H9 (cell line): Measurements from ENCODE around the gene CHPF2. TPM values are rescaled to one million over a fixed set of nuclear protein-coding genes. Genes with fewer than 3 reads are reported as not detected.

Source experiments
- DNase-seq: peaks from one replicate; pipeline ENCODE4 v3.0.0-alpha.2; 2017
- H2AFZ ChIP-seq: one replicate; pipeline ENCODE4 v1.6.1; 2013; ENCODE audit warnings: mild to moderate bottlenecking, low read length, control low read depth, moderate library complexity
- H2AK5ac ChIP-seq: 2 replicates; pipeline ENCODE4 v1.6.1; 2013; ENCODE audit warnings: low read length, control low read depth, mixed read lengths; ENCODE audit not compliant: insufficient read length
- H2BK120ac ChIP-seq: one replicate; pipeline ENCODE4 v1.6.1; 2013; ENCODE audit warnings: low read depth, mild to moderate bottlenecking, low read length, control low read depth, inconsistent platforms; ENCODE audit not compliant: poor library complexity, severe bottlenecking
- H2BK12ac ChIP-seq: 2 replicates; pipeline ENCODE4 v1.6.1; 2013; ENCODE audit warnings: low read length, control low read depth, mixed read lengths, low read depth; ENCODE audit not compliant: insufficient read length
- H2BK15ac ChIP-seq: 2 replicates; pipeline ENCODE4 v1.6.1; 2013; ENCODE audit warnings: low read depth, low read length, control low read depth
- H2BK20ac ChIP-seq: one replicate; pipeline ENCODE4 v1.6.1; 2013; ENCODE audit warnings: low read depth, mild to moderate bottlenecking, low read length, control low read depth, inconsistent platforms; ENCODE audit not compliant: poor library complexity, severe bottlenecking
- H2BK5ac ChIP-seq: 2 replicates; pipeline ENCODE4 v1.6.1; 2013; ENCODE audit warnings: low read length, control low read depth, mixed read lengths; ENCODE audit not compliant: insufficient read length
- H3K14ac ChIP-seq: 2 replicates; pipeline ENCODE4 v1.6.1; 2013; ENCODE audit warnings: low read length, control low read depth; ENCODE audit not compliant: insufficient read depth
- H3K18ac ChIP-seq: 2 replicates; pipeline ENCODE4 v1.6.1; 2013; ENCODE audit warnings: low read depth, mild to moderate bottlenecking, mixed read lengths, low read length, control low read depth; ENCODE audit not compliant: insufficient read length
- H3K23ac ChIP-seq: 2 replicates; pipeline ENCODE4 v1.6.1; 2013; ENCODE audit warnings: low read length, control low read depth, mixed read lengths, low read depth; ENCODE audit not compliant: insufficient read length
- H3K23me2 ChIP-seq: 2 replicates; pipeline ENCODE4 v1.6.1; 2013; ENCODE audit warnings: low read depth, mild to moderate bottlenecking, mixed read lengths, low read length, control low read depth; ENCODE audit not compliant: insufficient read length, poor library complexity, severe bottlenecking
- H3K27ac ChIP-seq: 2 replicates; pipeline ENCODE4 v1.5.1; 2013; ENCODE audit warnings: low read length, control low read depth, mixed read lengths, low read depth; ENCODE audit not compliant: insufficient read length
- H3K27me3 ChIP-seq: 2 replicates; pipeline ENCODE4 v1.6.1; 2013; ENCODE audit warnings: low read length, control low read depth, inconsistent platforms; ENCODE audit not compliant: insufficient read depth
- H3K4ac ChIP-seq: 2 replicates; pipeline ENCODE4 v1.6.1; 2013; ENCODE audit warnings: low read depth, mild to moderate bottlenecking, control low read depth, inconsistent platforms, low read length, moderate library complexity
- H3K4me1 ChIP-seq: 2 replicates; pipeline ENCODE4 v1.6.1; 2013; ENCODE audit warnings: low read length, control low read depth, inconsistent platforms; ENCODE audit not compliant: insufficient read depth
- H3K4me2 ChIP-seq: 2 replicates; pipeline ENCODE4 v1.6.1; 2013; ENCODE audit warnings: low read length, control low read depth, mixed read lengths; ENCODE audit not compliant: insufficient read length, insufficient read depth
- H3K56ac ChIP-seq: 2 replicates; pipeline ENCODE4 v1.6.1; 2013; ENCODE audit warnings: low read depth, mild to moderate bottlenecking, mixed read lengths, low read length, control low read depth; ENCODE audit not compliant: insufficient read length
- H3K79me1 ChIP-seq: 2 replicates; pipeline ENCODE4 v1.6.1; 2013; ENCODE audit warnings: low read depth, mild to moderate bottlenecking, moderate library complexity, low read length, control low read depth, inconsistent platforms; ENCODE audit not compliant: insufficient read depth, poor library complexity, severe bottlenecking
- H3K79me2 ChIP-seq: 2 replicates; pipeline ENCODE4 v1.6.1; 2013; ENCODE audit warnings: low read length, control low read depth, inconsistent platforms; ENCODE audit not compliant: insufficient read depth
- H3K9ac ChIP-seq: 2 replicates; pipeline ENCODE4 v1.6.1; 2013; ENCODE audit warnings: low read length, control low read depth, mixed read lengths; ENCODE audit not compliant: insufficient read length; ENCODE audit errors: extremely low read depth
- H3K9me3 ChIP-seq: one replicate; pipeline ENCODE4 v1.6.1; 2013; ENCODE audit warnings: low read depth, low read length, inconsistent platforms; ENCODE audit not compliant: control insufficient read depth
- H3T11ph ChIP-seq: one replicate; pipeline ENCODE4 v1.6.1; 2013; ENCODE audit warnings: mild to moderate bottlenecking, low read length, control low read depth, inconsistent platforms
- H4K20me1 ChIP-seq: one replicate; pipeline ENCODE4 v1.6.1; 2013; ENCODE audit not compliant: control insufficient read depth, insufficient read length, insufficient read depth
- H4K5ac ChIP-seq: 2 replicates; pipeline ENCODE4 v1.6.1; 2013; ENCODE audit warnings: low read depth, mild to moderate bottlenecking, mixed read lengths, low read length, control low read depth; ENCODE audit not compliant: insufficient read length
- H4K8ac ChIP-seq: replicated peaks from 2 replicates; pipeline ENCODE4 v1.6.1; 2013; ENCODE audit warnings: low read length, control low read depth, mixed read lengths, low read depth; ENCODE audit not compliant: insufficient read length
- H4K91ac ChIP-seq: 2 replicates; pipeline ENCODE4 v1.6.1; 2013; ENCODE audit warnings: low read depth, mild to moderate bottlenecking, moderate library complexity, mixed read lengths, low read length, control low read depth; ENCODE audit not compliant: insufficient read length
- H3K27ac Mint-ChIP-seq, 3 experiments: 2 replicates in 2 of 3; 3 replicates in 1 of 3; pipeline ENCODE4 v1.8.0; 2020 to 2021; ENCODE audit warnings: mixed read lengths in 3 of 3, mild to moderate bottlenecking in 1 of 3, moderate library complexity in 1 of 3
- H3K27me3 Mint-ChIP-seq: 2 replicates; pipeline ENCODE4 v1.8.0; 2021; ENCODE audit warnings: low read depth, mild to moderate bottlenecking, moderate library complexity, mixed read lengths
- H3K36me3 Mint-ChIP-seq, 3 experiments: 2 replicates in 2 of 3; 3 replicates in 1 of 3; pipeline ENCODE4 v1.8.0; 2020 to 2021; ENCODE audit warnings: low read depth in 3 of 3, mixed read lengths in 3 of 3; ENCODE audit not compliant: insufficient read depth in 1 of 3
- H3K4me1 Mint-ChIP-seq, 2 experiments: 2 replicates each; pipeline ENCODE4 v1.8.0; 2020; ENCODE audit warnings: mixed read lengths in 2 of 2
- H3K4me3 Mint-ChIP-seq, 2 experiments: 2 replicates in 1 of 2; 3 replicates in 1 of 2; pipeline ENCODE4 v1.8.0; 2020 to 2021; ENCODE audit warnings: mild to moderate bottlenecking in 2 of 2, mixed read lengths in 2 of 2, moderate library complexity in 1 of 2
- H3K9me3 Mint-ChIP-seq, 2 experiments: 2 replicates in 1 of 2; 3 replicates in 1 of 2; pipeline ENCODE4 v1.8.0; 2020; ENCODE audit warnings: mild to moderate bottlenecking in 2 of 2, mixed read lengths in 2 of 2, moderate library complexity in 1 of 2
- CTCF ChIP-seq: fragments of 200-600 bp; sonication (generic); conservative IDR thresholded peaks from 3 replicates; pipeline ENCODE4 v1.8.0; 2021; ENCODE audit warnings: antibody characterized with exemption, mild to moderate bottlenecking
- WGBS: extraction: QIAGEN DNeasy Blood & Tissue Kit; methylation state at CpG from one replicate; pipeline ENCODE4 v1.1.7; 2013; ENCODE audit warnings: missing lambda C conversion rate, low lambda C conversion rate, mixed read lengths; ENCODE audit not compliant: insufficient read length; ENCODE audit errors: extremely low coverage; 5-methylcytosine and 5-hydroxymethylcytosine counted together
- total RNA-seq: library from RNA; stranded (reverse); gene quantifications from 2 replicates; pipeline ENCODE4 v1.2.1, GENCODE V29; 2021

CHPF2 gene
- total RNA-seq, 1 experiment from 2014 or later: 25.7 TPM

- Mint-ChIP-seq H3K4me3 (no peak overlapping the region), H3K27ac (no peak overlapping the region), H3K36me3 (no peaks in the 10 kb centered on the region), H3K27me3 (peaks cover 51% of the 10 kb centered on the region), H3K9me3 (no peaks in the 10 kb centered on the region), H3K4me1 (peaks cover 0 to 13% of the 10 kb centered on the region in 2 experiments; a peak in 3 of 4 replicates)
- H3K18ac ChIP-seq: no peak overlapping the region
- no peaks in the 10 kb centered on the region for H3K4me1 ChIP-seq
- no peak overlapping the region for H3K23ac ChIP-seq
- DNase-seq: no peak
- no peak overlapping the region for H4K8ac ChIP-seq
- no peak overlapping the region for H4K91ac ChIP-seq
- H2AK5ac ChIP-seq: no peak overlapping the region
- H2BK12ac ChIP-seq: no peak overlapping the region
- WGBS: no CpG with 5 or more reads among the region's 7 CpGs
- no peaks in the 10 kb centered on the region for H4K20me1 ChIP-seq
- no peak for TF ChIP-seq CTCF
- H2BK5ac ChIP-seq: no peak overlapping the region
- H2AFZ ChIP-seq: no peak overlapping the region
- no peaks in the 10 kb centered on the region; the same call in 1 of the 2 replicates for H3K27me3 ChIP-seq
- no peak overlapping the region for H3K4ac ChIP-seq
- no peaks in the 10 kb centered on the region for H3K79me2 ChIP-seq
- H3T11ph ChIP-seq: no peak overlapping the region
- no peak overlapping the region for H2BK15ac ChIP-seq
- no peak overlapping the region for H3K27ac ChIP-seq
- H3K23me2 ChIP-seq: no peaks in the 10 kb centered on the region
- no peak overlapping the region for H3K14ac ChIP-seq
- H4K5ac ChIP-seq: no peak overlapping the region
- H3K4me2 ChIP-seq: no peak overlapping the region
- no peak overlapping the region for H3K56ac ChIP-seq
- no peak overlapping the region for H3K9ac ChIP-seq
- no peaks in the 10 kb centered on the region for H3K79me1 ChIP-seq
- no peak overlapping the region for H2BK20ac ChIP-seq
- H3K9me3 ChIP-seq: no peaks in the 10 kb centered on the region
- no peak overlapping the region for H2BK120ac ChIP-seq
Observed at GRCh38 chr7:151271699-151272355, 39.5 kb downstream of the CHPF2 start.
